AG09309 (cell line): Measurements from ENCODE around the gene CEMIP.

Experiments used
- DNase-seq: peaks from one replicate; pipeline ENCODE4 v3.0.0-alpha.2; 2010; ENCODE audit warnings: low read depth
- H3K4me3 ChIP-seq: 2 replicates; pipeline ENCODE4 v1.5.1; 2011; ENCODE audit warnings: mild to moderate bottlenecking, low read depth, low read length, moderate library complexity; ENCODE audit not compliant: control insufficient read depth
- CTCF ChIP-seq: IDR thresholded peaks from 2 replicates; pipeline ENCODE4 v1.5.1; 2011; ENCODE audit warnings: mild to moderate bottlenecking, low read depth, low read length, inconsistent platforms; ENCODE audit not compliant: insufficient read depth, control insufficient read depth; ENCODE audit errors: missing control alignments

CEMIP gene

GRCh38 chr15:80999623-81000036, 220.5 kb downstream of the CEMIP start:
- DNase-seq: no peak
- no peak overlapping the region for H3K4me3 ChIP-seq
- no peak for TF ChIP-seq CTCF

GRCh38 chr15:81000144-81000623, 221.0 kb downstream of the CEMIP start:
- DNase-seq: no peak
- peak overlapping the region; percentile 86 for H3K4me3 ChIP-seq
- no peak for TF ChIP-seq CTCF

- no peak for TF ChIP-seq CTCF
- peak; percentile 56 for DNase-seq
These were observed 221.5 kb downstream of the CEMIP start, which contains the start of gene TLNRD1 for GRCh38 chr15:81000624-81001151. TSS of gene TLNRD1 (plus strand) at chr15:81000923. CDS start at chr15:81002272, 1,349 bp downstream.

More at GRCh38 chr15:81000624-81001151, 221.5 kb downstream of the CEMIP start, which contains the start of gene TLNRD1:
- H3K4me3 ChIP-seq: peak within 1 kb of the TSS; percentile 86
